ENCODE measurements around the gene TRIM32.

The TRIM32 gene

GRCh38 chr9:116687074-116687753 is at the start of gene TRIM32:
TRIM32 (plus strand) TSS chr9:116687305; CDS start chr9:116697743, 10,438 bp downstream.
- DNase-seq, result peak; percentile 82

- DNase-seq, result no peak
Measured at GRCh38 chr9:116639251-116639741, 47.8 kb upstream of the TRIM32 start.

- no peak for DNase-seq
Measured at GRCh38 chr9:116641292-116642059, 45.6 kb upstream of the TRIM32 start.

- DNase-seq, result no peak
Measured at GRCh38 chr9:116643691-116644090, 43.4 kb upstream of the TRIM32 start.

GRCh38 chr9:116644091-116644688 is 42.9 kb upstream of the TRIM32 start:
- no peak for DNase-seq

GRCh38 chr9:116646661-116647514 is 40.2 kb upstream of the TRIM32 start:
- peak; percentile 11 for DNase-seq

- DNase-seq, result no peak
Measured at GRCh38 chr9:116647515-116647809, 39.6 kb upstream of the TRIM32 start.

- DNase-seq, result no peak
Measured at GRCh38 chr9:116653348-116654058, 33.6 kb upstream of the TRIM32 start.

- DNase-seq, result no peak
Measured at GRCh38 chr9:116654059-116654355, 33.1 kb upstream of the TRIM32 start.

GRCh38 chr9:116656501-116656971 is 30.6 kb upstream of the TRIM32 start:
- no peak for DNase-seq

GRCh38 chr9:116656977-116657376 is 30.1 kb upstream of the TRIM32 start:
- DNase-seq, result no peak

- DNase-seq, result no peak
Measured at GRCh38 chr9:116658265-116658664, 28.8 kb upstream of the TRIM32 start.

- DNase-seq, result peak; percentile 45
Measured at GRCh38 chr9:116661037-116661954, 25.8 kb upstream of the TRIM32 start.

GRCh38 chr9:116662646-116663310 is 24.3 kb upstream of the TRIM32 start:
- DNase-seq, result no peak

- no peak for DNase-seq
Measured at GRCh38 chr9:116663581-116663980, 23.5 kb upstream of the TRIM32 start.

- no peak for DNase-seq
Measured at GRCh38 chr9:116668970-116669695, 18.0 kb upstream of the TRIM32 start.

- DNase-seq, result peak; percentile 53
Measured at GRCh38 chr9:116671605-116672004, 15.5 kb upstream of the TRIM32 start.

GRCh38 chr9:116673375-116673774 is 13.7 kb upstream of the TRIM32 start:
- DNase-seq, result no peak

- DNase-seq, result no peak
Measured at GRCh38 chr9:116674210-116674980, 12.7 kb upstream of the TRIM32 start.

All from inflammatory macrophage treated with lipopolysaccharide for 4 hours (primary cell).